K562 (cell line): ENCODE results near the gene MINDY4B. TPM values are rescaled to one million over a fixed set of nuclear protein-coding genes. Genes with fewer than 3 reads are reported as not detected.

Experiments used
- ATAC-seq: fragments of 200-7000 bp; cut with Tn5 transposase; 3 replicates; pipeline ENCODE4 v1.9.1; 2020; ENCODE audit warnings: moderate library complexity
- BruUV-seq: library from RNA; stranded (reverse); fragments of 400-500 nt; replicated peaks from 2 replicates; lab custom pipeline; 2021; lab: Mats Ljungman, UMichigan
- CTCF ChIA-PET: fragments of 300-600 bp; formaldehyde crosslinking; extraction: SDS; loops from one replicate; lab custom pipeline; 2021; ENCODE audit warnings: low intra/inter-chr PET ratio; lab: Yijun Ruan, JAX
- POLR2A ChIA-PET: fragments of 300-600, 350-650 bp; sonication (Branson Sonifier 250); formaldehyde crosslinking; extraction: SDS; loops from one replicate; lab custom pipeline; 2021; ENCODE audit warnings: antibody characterized with exemption, inconsistent platforms; lab: Yijun Ruan, JAX
- DNase-seq, 4 experiments: peaks; one replicate each; pipeline versions ENCODE4 v3.0.0 to v3.0.0-alpha.2; 2011 to 2018; ENCODE audit warnings: low spot score in 3 of 4, mixed read lengths in 3 of 4; ENCODE audit errors: extremely low read depth in 1 of 4
- FAIRE-seq: peaks from 2 replicates; lab custom pipeline; 2011; peaks lifted over from hg19 to GRCh38; lab: Jason Lieb, UNC
- H2AFZ ChIP-seq: 2 replicates; pipeline ENCODE4 v1.6.0; 2011; ENCODE audit warnings: low read depth, low read length, control low read depth, inconsistent platforms
- H3K27ac ChIP-seq: fragments of 200-600 bp; 3 replicates; pipeline ENCODE4 v1.8.0; 2011; ENCODE audit warnings: low read depth, mild to moderate bottlenecking, control low read depth, inconsistent platforms, low read length, moderate library complexity, mixed read lengths; ENCODE audit errors: extremely low read depth
- H3K27me3 ChIP-seq, 2 experiments: fragments of 300-600 bp in 1 of 2; 2 replicates in 1 of 2; 3 replicates in 1 of 2; pipeline versions ENCODE4 v1.6.0 to v1.8.0; 2011; ENCODE audit warnings: inconsistent platforms in 2 of 2, low read length in 2 of 2, mild to moderate bottlenecking in 1 of 2, mixed read lengths in 1 of 2, moderate library complexity in 1 of 2; ENCODE audit not compliant: control insufficient read depth in 2 of 2, insufficient read depth in 2 of 2
- H3K36me3 ChIP-seq: fragments of 300-600 bp; 3 replicates; pipeline ENCODE4 v1.8.0; 2011; ENCODE audit warnings: mild to moderate bottlenecking, low read length, inconsistent platforms; ENCODE audit not compliant: control insufficient read depth, insufficient read depth
- H3K4me1 ChIP-seq, 2 experiments: fragments of 200-600 bp in 1 of 2; replicated peaks in 1 of 2; 2 replicates in 1 of 2; 3 replicates in 1 of 2; pipeline versions ENCODE4 v1.5.1 to v1.8.0; 2011; ENCODE audit warnings: inconsistent platforms in 2 of 2, low read length in 2 of 2, mild to moderate bottlenecking in 1 of 2, mixed read lengths in 1 of 2, moderate library complexity in 1 of 2; ENCODE audit not compliant: control insufficient read depth in 2 of 2, insufficient read depth in 2 of 2
- H3K4me2 ChIP-seq: 2 replicates; pipeline ENCODE4 v1.6.1; 2011; ENCODE audit warnings: low read length, control low read depth, inconsistent platforms, mixed read lengths; ENCODE audit not compliant: insufficient read depth
- H3K4me3 ChIP-seq: fragments of 200-600 bp; sonication (generic), shearing (Covaris generic); 2 replicates; pipeline ENCODE4 v1.5.1; 2016; ENCODE audit warnings: control low read depth, inconsistent platforms
- H3K79me2 ChIP-seq: fragments of 200-600 bp; 3 replicates; pipeline ENCODE4 v1.8.0; 2011; ENCODE audit warnings: low read length, inconsistent platforms; ENCODE audit not compliant: control insufficient read depth, insufficient read depth
- H3K9ac ChIP-seq, 2 experiments: 2 replicates each; pipeline versions ENCODE4 v1.6.0 to v1.6.1; 2011; ENCODE audit warnings: low read depth in 2 of 2, low read length in 2 of 2, control low read depth in 1 of 2, inconsistent platforms in 1 of 2, mild to moderate bottlenecking in 1 of 2, mixed read lengths in 1 of 2; ENCODE audit not compliant: insufficient read depth in 1 of 2
- H3K9me1 ChIP-seq: one replicate; pipeline ENCODE4 v1.6.0; 2011; ENCODE audit warnings: inconsistent platforms, mild to moderate bottlenecking, low read length, moderate library complexity; ENCODE audit not compliant: control insufficient read depth, insufficient read depth
- H3K9me3 ChIP-seq: replicated peaks from 2 replicates; pipeline ENCODE4 v1.5.1; 2011; ENCODE audit warnings: low read depth, low read length, inconsistent platforms; ENCODE audit not compliant: control insufficient read depth, insufficient read depth
- H4K20me1 ChIP-seq: replicated peaks from 2 replicates; pipeline ENCODE4 v1.6.1; 2011; ENCODE audit warnings: low read length, inconsistent platforms, mixed read lengths; ENCODE audit not compliant: control insufficient read depth, insufficient read depth
- CREB1 ChIP-seq, 2 experiments: sonication (generic) in 1 of 2; formaldehyde crosslinking in 1 of 2; IDR thresholded peaks; 2 replicates each; pipeline versions ENCODE4 v1.6.1 to v1.8.0; 2012 to 2022; ENCODE audit warnings: inconsistent platforms in 1 of 2, mild to moderate bottlenecking in 1 of 2, missing genetic modification reagents in 1 of 2, moderate library complexity in 1 of 2
- HDAC2 ChIP-seq: fragments of 450-650 bp; IDR thresholded peaks from 2 replicates; pipeline ENCODE4 v1.6.1; 2016; ENCODE audit warnings: mild to moderate bottlenecking
- HOXB6 ChIP-seq: fragments of 250-450 bp; sonication (Bioruptor Pico); IDR thresholded peaks from 2 replicates; pipeline ENCODE4 v1.5.1; 2022; ENCODE audit warnings: mild to moderate bottlenecking, borderline replicate concordance
- JUN ChIP-seq, 2 experiments: sonication (generic) in 1 of 2; formaldehyde crosslinking in 1 of 2; IDR thresholded peaks; 2 replicates each; pipeline versions ENCODE4 v1.6.1 to v1.8.0; 2012 to 2022; ENCODE audit warnings: borderline replicate concordance in 2 of 2, mild to moderate bottlenecking in 2 of 2, improper control_type of control experiment in 1 of 2, low read depth in 1 of 2, low read length in 1 of 2, missing genetic modification reagents in 1 of 2
- MTA3 ChIP-seq: fragments of 450-650 bp; formaldehyde crosslinking; IDR thresholded peaks from 2 replicates; pipeline ENCODE4 v1.6.1; 2017; ENCODE audit warnings: mild to moderate bottlenecking, borderline replicate concordance
- TOE1 ChIP-seq, 2 experiments: fragments of 450-650 bp in 1 of 2; sonication (generic) in 1 of 2; formaldehyde crosslinking in 1 of 2; IDR thresholded peaks; 2 replicates each; pipeline versions ENCODE4 v1.7.1 to v1.8.0; 2016 to 2022; ENCODE audit warnings: borderline replicate concordance in 2 of 2, mild to moderate bottlenecking in 2 of 2, antibody characterized with exemption in 1 of 2, inconsistent platforms in 1 of 2, low read depth in 1 of 2, missing genetic modification reagents in 1 of 2, moderate library complexity in 1 of 2
- ZNF764 ChIP-seq: fragments of 250-450 bp; sonication (Bioruptor Pico); IDR thresholded peaks from 2 replicates; pipeline ENCODE4 v1.4.0; 2020; ENCODE audit warnings: low read depth, mild to moderate bottlenecking, moderate library complexity
- WGBS: fragments of 100-300 bp; shearing (Covaris generic); methylation state at CpG from one replicate; pipeline ENCODE4 v1.1.6; 2016; ENCODE audit warnings: low coverage, mixed read lengths; ENCODE audit not compliant: insufficient coverage; ENCODE audit errors: missing lambda C conversion rate; 5-methylcytosine and 5-hydroxymethylcytosine counted together
- in situ Hi-C: fragments of 300-500 bp; cut with MboI; formaldehyde crosslinking; loops from 4 replicates; pipeline ENCODE4 v1.15.0; 2018; ENCODE audit warnings: inconsistent platforms, mixed read lengths
- intact Hi-C: fragments of 100-400 bp; cut with micrococcal nuclease; formaldehyde crosslinking; loops from 2 replicates; pipeline ENCODE4 v1.14.2; 2022
- polyA plus RNA-seq, 8 experiments: library from polyadenylated mRNA; depleted of rRNA in 4 of 8; stranded (reverse) in 5 of 8; unstranded in 3 of 8; fragments of >200 nt; fragmentation: Nextera tagmentation in 2 of 8; fragmentation: Illumina TruSeq in 1 of 8; extraction: Ambion mirVana in 2 of 8; extraction: Trizol in 1 of 8; gene quantifications; 2 replicates each; pipeline versions ENCODE4 v1.2.1 to v1.2.3, GENCODE V29; 2011 to 2014; ENCODE audit warnings: inconsistent platforms in 1 of 8, missing spikeins in 1 of 8
- total RNA-seq, 7 experiments: library from RNA; depleted of rRNA in 6 of 7; stranded (reverse); fragments of >200 nt in 6 of 7; fragmentation: Illumina TruSeq in 2 of 7; extraction: Trizol in 2 of 7; gene quantifications; 2 replicates each; pipeline versions ENCODE4 v1.2.1 to v1.2.3, GENCODE V29; 2011 to 2021; ENCODE audit warnings: low replicate concordance in 1 of 7

Gene MINDY4B
- total and polyA plus RNA-seq, 9 of the 15 experiments (the other 6 are each of a cell fraction or from before 2014, with no cell fraction given), result not detected

DNA sequence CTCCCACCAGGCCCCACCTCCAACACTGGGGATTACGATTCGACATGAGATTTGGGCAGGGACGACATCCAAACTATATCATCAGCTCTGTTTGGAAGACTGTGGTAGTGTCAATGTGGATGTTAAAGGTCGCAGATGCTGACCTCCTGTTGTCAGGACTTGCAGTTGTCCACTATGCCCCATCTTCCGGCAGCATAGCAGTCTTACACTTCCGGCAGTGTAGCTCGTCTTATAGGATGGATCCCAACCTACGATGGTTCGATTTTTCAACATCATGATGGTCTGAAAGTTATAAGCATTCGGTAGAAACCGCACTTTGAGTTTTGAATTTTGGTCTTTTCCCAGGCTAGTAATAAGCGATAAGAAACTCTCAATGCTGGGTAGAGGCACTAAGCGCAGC is 46.7 kb upstream of the MINDY4B start (continued):
- TF ChIP-seq HOXB6, result no peak
- no peak for TF ChIP-seq ZNF764

DNA sequence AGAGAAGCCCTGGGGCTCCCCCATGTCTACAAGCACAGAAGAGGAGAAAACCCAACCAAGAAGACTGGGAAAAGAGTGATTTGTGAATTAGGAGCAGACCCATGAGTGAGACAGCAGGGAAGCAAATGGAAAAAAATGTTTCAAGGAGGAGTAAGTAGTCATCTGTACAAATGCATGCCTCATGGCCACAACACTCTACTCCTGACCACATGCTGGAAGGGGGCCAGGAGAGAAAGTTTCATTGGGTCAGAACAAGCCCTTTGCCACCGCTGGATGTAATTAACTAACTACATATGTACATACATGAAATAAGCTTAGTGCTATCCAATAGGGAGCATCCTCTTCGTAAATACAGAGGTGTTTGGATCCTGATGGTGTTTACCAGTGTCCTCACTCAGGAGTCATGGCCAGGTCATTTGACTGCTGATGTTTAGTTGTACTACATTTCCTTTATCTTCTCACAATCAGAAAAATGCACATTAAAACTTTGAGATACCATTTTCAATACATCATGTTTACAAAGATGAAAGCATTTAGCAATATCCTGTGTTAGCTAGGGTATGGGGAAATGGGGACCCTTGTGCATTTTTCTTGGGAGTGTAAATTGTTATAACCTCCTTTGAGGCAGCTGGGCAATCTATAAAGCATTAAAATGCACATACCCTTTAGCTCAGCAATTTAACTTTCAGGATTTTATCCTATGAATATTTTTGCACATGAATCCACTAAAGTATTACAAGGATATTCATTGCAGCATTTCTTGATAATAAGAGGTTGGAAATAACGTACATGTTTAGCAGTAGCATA is 40.2 kb upstream of the MINDY4B start:
- ChIA-PET POLR2A (no interaction called here), CTCF (no interaction called here)
- Histone ChIP-seq H3K79me2 (no peaks in the 10 kb centered on the region), H3K4me3 (no peak overlapping the region), H3K9me1 (no peaks in the 10 kb centered on the region), H3K4me2 (no peak overlapping the region), H3K9me3 (no peaks in the 10 kb centered on the region), H4K20me1 (no peaks in the 10 kb centered on the region), H3K36me3 (no peaks in the 10 kb centered on the region), H3K4me1 (no peaks in the 10 kb centered on the region), H3K27me3 (no peaks in the 10 kb centered on the region), H2AFZ (no peak overlapping the region), H3K27ac (no peak overlapping the region), H3K9ac (no peak overlapping the region)
- intact Hi-C loops (no loop called here), in situ Hi-C loops (no loop called here)
- ATAC-seq, result no peak
- no peak for FAIRE-seq
- no peak for TF ChIP-seq MTA3
- no peak for TF ChIP-seq JUN (IDR thresholded peaks at IDR 0.05; ENCODE audit: borderline replicate concordance, low read depth, low read length)
- no peak for TF ChIP-seq JUN (CRISPR knock-in tag; IDR thresholded peaks at IDR 0.05; ENCODE audit: borderline replicate concordance)
- TF ChIP-seq TOE1 (IDR thresholded peaks at IDR 0.05; ENCODE audit: borderline replicate concordance), result no peak
- no peak for TF ChIP-seq TOE1 (CRISPR knock-in tag; IDR thresholded peaks at IDR 0.05; ENCODE audit: borderline replicate concordance, low read depth)
- no peak for TF ChIP-seq HDAC2
- TF ChIP-seq CREB1 (IDR thresholded peaks at IDR 0.05), result no peak
- no peak for TF ChIP-seq CREB1 (CRISPR knock-in tag; IDR thresholded peaks at IDR 0.05)
- no peak for DNase-seq
- BruUV-seq, result no TSS peak
- 0% methylated on average over 3 of the region's 3 CpGs for WGBS
